Measurements from ENCODE around the gene CFAP61. TPM values are rescaled to one million over a fixed set of nuclear protein-coding genes. Genes with fewer than 3 reads are reported as not detected.

CFAP61 gene
- polyA plus RNA-seq, 6 donors from 2014 or later: not detected

GRCh38 chr20:20018366-20018765, 34.0 kb upstream of the CFAP61 start:
- DNase-seq: no peak
- H3K4me1 Mint-ChIP-seq: peaks cover 37 to 44% (median 38%) of the 10 kb centered on the region in 3 donors
- H3K27ac Mint-ChIP-seq: peak overlapping the region; percentile 53 to 95 (median 86)

GRCh38 chr20:20019123-20019522, 33.2 kb upstream of the CFAP61 start:
- DNase-seq: no peak
- peaks cover 37 to 44% (median 38%) of the 10 kb centered on the region in 3 donors for H3K4me1 Mint-ChIP-seq
- no peaks in the 10 kb centered on the region for H3K9me3 Mint-ChIP-seq
- H3K27ac Mint-ChIP-seq: peak overlapping the region in 4 of 6 donors; percentile 62 to 94 (median 82)
- H3K36me3 Mint-ChIP-seq: peaks cover 0 to 8% of the 10 kb centered on the region in 2 donors
- H3K27me3 Mint-ChIP-seq: no peaks in the 10 kb centered on the region
- peak overlapping the region in 7 of 8 donors; percentile 38 to 95 (median 90) for H3K4me3 Mint-ChIP-seq
- ATAC-seq (ENCODE audit: low read depth in 2 of 2): no peak

More at GRCh38 chr20:20018366-20018765, 34.0 kb upstream of the CFAP61 start:
- ATAC-seq (ENCODE audit: low read depth in 2 of 2): no peak
- Mint-ChIP-seq H3K36me3 (peaks cover 0 to under 1% of the 10 kb centered on the region in 2 donors), H3K4me3 (peak overlapping the region; percentile 29 to 95 (median 90)), H3K9me3 (no peaks in the 10 kb centered on the region), H3K27me3 (no peaks in the 10 kb centered on the region)

DNA sequence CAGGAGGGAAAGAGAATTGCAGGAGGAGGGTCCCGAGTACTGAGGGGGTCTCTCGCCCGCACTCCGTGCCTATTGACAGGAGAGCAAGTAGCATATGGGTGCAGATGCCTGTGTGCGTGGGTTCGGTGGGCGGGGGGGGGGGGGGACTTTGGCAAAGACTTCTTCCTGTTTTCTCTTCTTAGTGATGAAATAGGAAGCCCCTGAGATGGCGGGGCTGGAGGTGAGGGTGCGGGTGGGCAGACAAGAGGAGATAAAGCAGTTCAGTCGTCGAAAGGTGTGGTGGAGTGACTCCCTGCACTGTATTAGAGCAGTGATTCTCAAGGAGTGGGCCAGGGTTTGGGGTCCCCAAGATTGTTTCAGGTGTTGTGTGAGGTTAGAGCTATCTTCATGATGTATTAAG, 31.4 kb upstream of the CFAP61 start:
- peak overlapping the region in 1 of 8 donors; percentile 59 for H3K4me3 Mint-ChIP-seq
- DNase-seq (no peak), ATAC-seq (ENCODE audit: low read depth in 2 of 2) (no peak)
- H3K4me1 Mint-ChIP-seq: peaks cover 37 to 44% (median 38%) of the 10 kb centered on the region in 3 donors
- H3K27me3 Mint-ChIP-seq: no peaks in the 10 kb centered on the region
- peak overlapping the region in 5 of 6 donors; percentile 30 to 89 (median 76) for H3K27ac Mint-ChIP-seq
- no peaks in the 10 kb centered on the region for H3K9me3 Mint-ChIP-seq
- peaks cover 0 to 11% of the 10 kb centered on the region in 2 donors for H3K36me3 Mint-ChIP-seq

DNA sequence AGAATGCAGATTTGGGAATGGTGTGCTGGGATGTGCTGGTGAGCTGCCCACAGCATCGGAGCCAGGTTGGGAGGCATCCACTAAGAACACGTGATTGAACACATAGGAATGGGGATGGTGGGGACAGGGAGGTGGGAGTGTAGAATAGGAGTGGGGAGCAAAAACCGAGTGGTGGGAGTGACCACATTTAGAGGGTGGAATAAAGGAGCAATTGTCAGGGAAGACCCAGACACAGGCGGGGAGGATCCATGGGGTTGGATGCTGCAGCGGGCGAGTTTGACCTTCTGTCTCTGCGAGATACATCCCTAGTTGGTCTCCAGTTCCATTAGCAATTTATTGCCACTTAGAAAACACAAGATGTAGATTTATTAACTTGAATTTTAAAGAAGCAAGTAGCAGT, 30.5 kb upstream of the CFAP61 start:
- peaks cover 36 to 42% (median 36%) of the 10 kb centered on the region in 3 donors for H3K4me1 Mint-ChIP-seq
- ATAC-seq (ENCODE audit: low read depth in 2 of 2): no peak
- peak overlapping the region in 1 of 8 donors; percentile 47 for H3K4me3 Mint-ChIP-seq
- no peaks in the 10 kb centered on the region for H3K9me3 Mint-ChIP-seq
- H3K27me3 Mint-ChIP-seq: no peaks in the 10 kb centered on the region
- no peak for DNase-seq
- H3K27ac Mint-ChIP-seq: peak overlapping the region in 5 of 6 donors; percentile 43 to 96 (median 71)
- H3K36me3 Mint-ChIP-seq: peaks cover 0 to 11% of the 10 kb centered on the region in 2 donors

GRCh38 chr20:20022498-20022897, 29.8 kb upstream of the CFAP61 start:
- H3K4me1 Mint-ChIP-seq: peaks cover 32 to 39% (median 33%) of the 10 kb centered on the region in 3 donors
- ATAC-seq (ENCODE audit: low read depth in 2 of 2): no peak
- H3K27ac Mint-ChIP-seq: no peak overlapping the region
- no peaks in the 10 kb centered on the region for H3K27me3 Mint-ChIP-seq
- H3K36me3 Mint-ChIP-seq: peaks cover 0 to 11% of the 10 kb centered on the region in 2 donors
- H3K9me3 Mint-ChIP-seq: no peaks in the 10 kb centered on the region
- no peak for DNase-seq
- H3K4me3 Mint-ChIP-seq: no peak overlapping the region

DNA sequence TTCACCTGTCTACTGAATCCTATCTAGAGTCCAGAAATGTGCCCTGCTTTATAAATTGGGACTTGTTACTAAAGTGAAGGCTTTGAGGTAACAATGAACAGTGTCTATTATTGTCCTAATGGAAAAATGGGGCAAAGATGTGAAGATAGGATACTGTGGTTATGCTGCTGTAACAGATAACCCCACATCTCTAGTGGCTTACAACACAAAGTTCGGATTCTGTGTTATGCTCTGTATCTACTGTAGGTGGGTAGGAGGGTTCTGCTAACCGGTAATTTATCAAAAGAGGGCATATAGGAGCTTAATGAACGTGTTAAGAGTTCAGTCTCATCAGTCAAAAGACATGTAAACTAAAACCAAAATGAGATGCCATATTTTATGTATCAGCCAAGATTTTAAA, 28.9 kb upstream of the CFAP61 start:
- Mint-ChIP-seq H3K4me1 (peaks cover 23 to 33% (median 25%) of the 10 kb centered on the region in 3 donors), H3K27me3 (no peaks in the 10 kb centered on the region), H3K4me3 (no peak overlapping the region), H3K9me3 (no peaks in the 10 kb centered on the region), H3K27ac (no peak overlapping the region), H3K36me3 (peaks cover 4 to 13% of the 10 kb centered on the region in 2 donors)
- ATAC-seq (ENCODE audit: low read depth in 2 of 2) (no peak), DNase-seq (no peak)

- Mint-ChIP-seq H3K27me3 (no peaks in the 10 kb centered on the region), H3K27ac (peak overlapping the region in 2 of 6 donors; percentile 66 to 73), H3K4me3 (no peak overlapping the region), H3K36me3 (peaks cover 9 to 17% of the 10 kb centered on the region in 2 donors), H3K9me3 (no peaks in the 10 kb centered on the region), H3K4me1 (peaks cover 12 to 20% (median 16%) of the 10 kb centered on the region in 3 donors)
- ATAC-seq (ENCODE audit: low read depth in 2 of 2) (no peak), DNase-seq (no peak)
These were observed 27.4 kb upstream of the CFAP61 start for GRCh38 chr20:20024942-20025341.

DNA sequence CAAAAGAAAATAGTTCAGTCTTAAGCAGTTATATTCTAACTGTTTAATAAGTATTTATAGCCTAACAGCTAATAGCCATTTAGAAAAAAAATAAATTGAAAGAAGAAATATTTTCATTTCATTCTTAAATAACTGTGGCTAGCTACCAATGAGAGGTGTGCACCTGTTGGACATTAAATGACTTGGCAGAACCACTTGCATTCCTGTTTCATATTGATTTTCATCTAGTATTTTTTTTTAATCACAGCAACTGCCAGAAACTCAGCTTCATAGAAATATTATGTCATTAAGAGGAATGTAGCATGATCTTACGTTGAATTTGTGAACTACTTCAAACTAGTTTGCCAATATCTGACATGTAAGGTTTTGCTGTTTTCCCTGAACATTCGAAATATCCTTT, 25.0 kb upstream of the CFAP61 start:
- Mint-ChIP-seq H3K4me1 (no peaks in the 10 kb centered on the region), H3K4me3 (no peak overlapping the region), H3K27ac (no peak overlapping the region), H3K27me3 (no peaks in the 10 kb centered on the region), H3K36me3 (peaks cover 9 to 17% of the 10 kb centered on the region in 2 donors), H3K9me3 (no peaks in the 10 kb centered on the region)
- DNase-seq (no peak), ATAC-seq (ENCODE audit: low read depth in 2 of 2) (no peak)

GRCh38 chr20:20031790-20032189, 20.5 kb upstream of the CFAP61 start:
- ATAC-seq (ENCODE audit: low read depth in 2 of 2) (no peak), DNase-seq (no peak)
- Mint-ChIP-seq H3K36me3 (peaks cover 11 to 13% of the 10 kb centered on the region in 2 donors), H3K4me1 (peaks cover 0 to under 1% (median 0%) of the 10 kb centered on the region in 3 donors), H3K4me3 (no peak overlapping the region), H3K27me3 (no peaks in the 10 kb centered on the region), H3K9me3 (no peaks in the 10 kb centered on the region), H3K27ac (peak overlapping the region in 1 of 6 donors; percentile 30)

DNA sequence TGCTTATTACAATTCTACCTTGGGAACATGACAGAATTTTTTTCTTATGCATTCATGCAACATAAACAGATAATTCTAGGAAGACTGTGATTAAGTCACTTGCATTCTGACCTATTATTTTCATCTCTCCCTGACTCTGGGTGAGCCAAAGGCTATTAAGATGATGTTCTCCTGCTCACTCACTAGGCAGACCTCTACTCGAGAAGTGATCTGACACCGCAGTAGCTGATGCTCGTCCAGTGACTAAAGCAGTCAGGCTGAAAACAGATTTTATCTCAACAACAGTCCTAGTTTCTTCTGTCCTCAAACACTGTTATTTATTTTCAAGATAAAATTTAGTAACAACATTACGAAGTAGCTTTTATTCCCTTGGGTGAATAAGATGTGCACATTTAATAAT, 17.8 kb upstream of the CFAP61 start:
- Mint-ChIP-seq H3K4me3 (no peak overlapping the region), H3K9me3 (no peaks in the 10 kb centered on the region), H3K27ac (no peak overlapping the region), H3K36me3 (peaks cover 13% of the 10 kb centered on the region in 2 donors), H3K4me1 (peaks cover 0 to 4% (median 0%) of the 10 kb centered on the region in 3 donors), H3K27me3 (no peaks in the 10 kb centered on the region)
- ATAC-seq (ENCODE audit: low read depth in 2 of 2): no peak
- no peak for DNase-seq

- ATAC-seq (ENCODE audit: low read depth in 2 of 2) (no peak), DNase-seq (no peak)
- H3K27me3 Mint-ChIP-seq: no peaks in the 10 kb centered on the region
- peak overlapping the region in 3 of 6 donors; percentile 2 to 75 (median 28) for H3K27ac Mint-ChIP-seq
- peaks cover 20 to 23% of the 10 kb centered on the region in 2 donors for H3K36me3 Mint-ChIP-seq
- no peaks in the 10 kb centered on the region for H3K9me3 Mint-ChIP-seq
- peaks cover 0 to 4% (median 0%) of the 10 kb centered on the region in 3 donors for H3K4me1 Mint-ChIP-seq
- H3K4me3 Mint-ChIP-seq: no peak overlapping the region
These were observed 15.6 kb upstream of the CFAP61 start for GRCh38 chr20:20036756-20037155.

DNA sequence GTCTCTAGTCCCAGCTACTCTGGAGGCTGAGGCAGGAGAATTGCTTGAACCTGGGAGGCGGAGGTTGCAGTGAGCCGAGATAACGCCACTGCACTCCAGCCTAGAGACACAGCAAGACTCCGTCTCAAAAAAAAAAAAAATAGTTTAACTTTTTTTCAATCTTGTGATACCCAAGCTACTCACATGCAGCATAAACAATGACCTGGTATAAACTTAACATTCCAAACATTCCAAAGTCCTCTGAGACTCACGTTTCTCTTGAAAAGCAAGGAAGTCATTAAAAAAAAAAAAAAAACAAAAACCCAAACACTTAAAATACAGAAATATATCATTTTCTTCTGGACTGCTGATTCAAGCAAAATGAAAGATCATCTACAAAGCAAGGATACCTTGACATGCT, 14.4 kb upstream of the CFAP61 start:
- Mint-ChIP-seq H3K4me1 (peaks cover 0 to 4% (median 0%) of the 10 kb centered on the region in 3 donors), H3K27ac (no peak overlapping the region), H3K36me3 (peaks cover 21 to 24% of the 10 kb centered on the region in 2 donors), H3K27me3 (no peaks in the 10 kb centered on the region), H3K4me3 (no peak overlapping the region), H3K9me3 (no peaks in the 10 kb centered on the region)
- no peak for ATAC-seq (ENCODE audit: low read depth in 2 of 2)
- no peak for DNase-seq

GRCh38 chr20:20038586-20038985, 13.7 kb upstream of the CFAP61 start:
- Mint-ChIP-seq H3K27ac (no peak overlapping the region), H3K4me3 (no peak overlapping the region), H3K9me3 (no peaks in the 10 kb centered on the region)

DNA sequence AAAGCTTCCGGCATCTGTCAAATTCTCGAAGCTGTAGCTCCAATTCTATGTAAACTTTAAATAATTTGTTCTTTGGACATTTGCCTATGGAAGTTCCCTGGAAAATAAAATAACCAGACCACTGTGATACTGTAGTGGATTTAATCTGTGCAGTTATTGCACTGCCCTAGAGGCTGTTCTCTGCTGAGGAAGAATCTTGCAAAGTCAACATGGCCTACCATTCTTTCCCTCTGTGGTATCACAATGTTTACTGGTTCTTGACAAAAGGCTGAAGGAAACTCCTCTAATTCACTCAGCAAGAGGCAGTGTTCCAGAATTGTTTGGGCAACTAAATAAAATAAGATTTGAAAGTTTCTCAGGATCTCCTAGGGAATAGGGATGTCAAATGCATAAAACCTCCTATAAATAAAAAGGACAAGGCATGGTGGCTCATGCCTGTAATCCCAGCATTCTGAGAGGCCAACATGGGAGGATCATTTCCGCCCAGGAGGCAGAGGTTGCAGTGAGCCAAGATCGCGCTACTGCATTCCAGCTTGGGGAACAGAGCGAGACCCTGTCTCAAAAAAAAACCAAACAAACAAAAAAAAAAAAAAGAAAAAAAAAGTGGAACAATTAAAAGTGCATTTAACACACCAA, 12.5 kb upstream of the CFAP61 start:
- Mint-ChIP-seq H3K4me1 (peaks cover 0 to 4% (median 2%) of the 10 kb centered on the region in 3 donors), H3K36me3 (peaks cover 27 to 33% of the 10 kb centered on the region in 2 donors), H3K9me3 (no peaks in the 10 kb centered on the region), H3K27ac (no peak overlapping the region), H3K27me3 (no peaks in the 10 kb centered on the region), H3K4me3 (no peak overlapping the region)
- DNase-seq (no peak), ATAC-seq (ENCODE audit: low read depth in 2 of 2) (no peak)

More at GRCh38 chr20:20038586-20038985, 13.7 kb upstream of the CFAP61 start:
- ATAC-seq (ENCODE audit: low read depth in 2 of 2): no peak
- Mint-ChIP-seq H3K27me3 (no peaks in the 10 kb centered on the region), H3K4me1 (peaks cover 0 to 4% (median 0%) of the 10 kb centered on the region in 3 donors), H3K36me3 (peaks cover 24 to 27% of the 10 kb centered on the region in 2 donors)
- no peak for DNase-seq
